Testis (tissue), 3 donors: ENCODE results near the gene CAPZB. TPM values are rescaled to one million over a fixed set of nuclear protein-coding genes. Genes with fewer than 3 reads are reported as not detected.

Experiments
- DNase-seq: peaks from one replicate; pipeline ENCODE4 v3.0.0-alpha.2; 2019
- H3K27ac ChIP-seq, 2 donors: fragments of 200-600 bp; sonication (generic); one replicate each; pipeline ENCODE4 v1.5.1; 2019
- H3K27me3 ChIP-seq: fragments of 200-600 bp; sonication (generic); one replicate; pipeline ENCODE4 v1.5.1; 2019
- H3K36me3 ChIP-seq: fragments of 200-600 bp; sonication (generic); one replicate; pipeline ENCODE4 v1.5.1; 2017; ENCODE audit warnings: low read depth; ENCODE audit errors: missing control alignments
- H3K4me1 ChIP-seq: fragments of 200-600 bp; sonication (generic); one replicate; pipeline ENCODE4 v1.5.1; 2019
- H3K4me3 ChIP-seq, 2 donors: fragments of 200-600 bp; sonication (generic); one replicate each; pipeline ENCODE4 v1.5.1; 2017 to 2019
- H3K9me3 ChIP-seq: fragments of 200-600 bp; sonication (generic); one replicate; pipeline ENCODE4 v1.5.1; 2017
- POLR2A ChIP-seq: fragments of 450-650 bp; IDR thresholded peaks from one replicate; pipeline ENCODE4 v1.6.1; 2017; ENCODE audit warnings: antibody characterized with exemption, mild to moderate bottlenecking, moderate library complexity
- WGBS, 2 donors: methylation state at CpG; one replicate each; pipeline ENCODE4 v1.1.5; 2018; 5-methylcytosine and 5-hydroxymethylcytosine counted together
- intact Hi-C: fragments of 100-400 bp; cut with DNase I; formaldehyde crosslinking; loops from one replicate; pipeline ENCODE4 v1.15.1; 2023; ENCODE audit warnings: low total_unique reads
- polyA plus RNA-seq: library from polyadenylated mRNA; stranded (reverse); fragments of 350-450 nt; fragmentation: Illumina TruSeq; extraction: RNeasy Lipid Tissue Mini Kit (QIAGEN cat#74804); gene quantifications from one replicate; pipeline ENCODE4 v1.2.3, GENCODE V29; 2014; ENCODE audit warnings: low read depth, low replicate concordance; ENCODE audit not compliant: insufficient read depth
- total RNA-seq, 2 donors: library from RNA; depleted of rRNA; stranded (reverse); fragments of >200 nt; gene quantifications; one replicate each; pipeline ENCODE4 v1.2.3, GENCODE V29; 2016
- TF ChIP-seq, protein P1 (sequence below), 3 experiments: fragments of 450-650 bp in 2 of 3; fragments of 200-600 bp in 1 of 3; sonication (generic) in 1 of 3; IDR thresholded peaks; one replicate each; pipeline ENCODE4 v1.5.1; 2016 to 2019; ENCODE audit warnings: antibody characterized with exemption in 3 of 3, mild to moderate bottlenecking in 2 of 3, moderate library complexity in 1 of 3

The CAPZB gene
- total and polyA plus RNA-seq, 3 donors from 2014 or later, result 147 to 502 (median 207) TPM

DNA sequence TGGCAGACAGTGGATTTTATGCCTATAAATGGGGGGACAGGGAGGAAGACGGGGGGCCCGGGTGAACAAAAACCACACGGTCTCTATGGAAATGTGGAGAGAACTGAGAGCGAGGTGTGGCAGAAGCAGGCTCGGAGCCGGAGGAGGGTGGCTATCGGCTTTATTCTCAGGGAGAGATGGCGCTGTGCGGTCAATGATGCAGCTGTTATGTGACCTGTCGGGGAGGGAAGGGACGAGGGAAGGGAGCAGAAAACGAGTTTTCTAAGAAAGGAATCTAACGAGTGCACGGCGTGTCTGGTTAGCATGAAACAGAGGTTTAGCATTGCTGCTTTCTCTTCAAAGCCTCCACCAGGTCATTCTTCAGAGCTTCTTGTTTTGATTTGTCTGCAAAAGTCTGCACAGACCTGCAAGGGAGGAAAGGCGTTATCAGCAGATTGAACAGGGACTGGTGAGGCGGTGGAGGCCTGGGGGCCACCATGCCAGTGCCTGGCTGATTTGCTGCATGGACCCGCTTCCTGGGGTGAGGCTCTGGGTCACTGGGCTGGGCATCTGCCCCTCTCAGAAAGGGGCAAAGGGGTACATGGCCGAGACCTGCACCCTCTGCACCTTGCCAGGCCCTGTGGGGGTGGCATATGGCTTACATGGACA is 146.0 kb downstream of the CAPZB start:
- H3K9me3 ChIP-seq, result no peaks in the 10 kb centered on the region
- H3K36me3 ChIP-seq, result no peaks in the 10 kb centered on the region
- H3K27me3 ChIP-seq, result no peaks in the 10 kb centered on the region
- intact Hi-C loops, result loop anchor here (5.0 kb wide), 1 partner anchor 318 kb away; no protein-coding TSS in a partner anchor
- no peak overlapping the region for H3K4me3 ChIP-seq
- H3K27ac ChIP-seq, result no peak overlapping the region
- no peak for DNase-seq
- TF ChIP-seq, protein P1, sequence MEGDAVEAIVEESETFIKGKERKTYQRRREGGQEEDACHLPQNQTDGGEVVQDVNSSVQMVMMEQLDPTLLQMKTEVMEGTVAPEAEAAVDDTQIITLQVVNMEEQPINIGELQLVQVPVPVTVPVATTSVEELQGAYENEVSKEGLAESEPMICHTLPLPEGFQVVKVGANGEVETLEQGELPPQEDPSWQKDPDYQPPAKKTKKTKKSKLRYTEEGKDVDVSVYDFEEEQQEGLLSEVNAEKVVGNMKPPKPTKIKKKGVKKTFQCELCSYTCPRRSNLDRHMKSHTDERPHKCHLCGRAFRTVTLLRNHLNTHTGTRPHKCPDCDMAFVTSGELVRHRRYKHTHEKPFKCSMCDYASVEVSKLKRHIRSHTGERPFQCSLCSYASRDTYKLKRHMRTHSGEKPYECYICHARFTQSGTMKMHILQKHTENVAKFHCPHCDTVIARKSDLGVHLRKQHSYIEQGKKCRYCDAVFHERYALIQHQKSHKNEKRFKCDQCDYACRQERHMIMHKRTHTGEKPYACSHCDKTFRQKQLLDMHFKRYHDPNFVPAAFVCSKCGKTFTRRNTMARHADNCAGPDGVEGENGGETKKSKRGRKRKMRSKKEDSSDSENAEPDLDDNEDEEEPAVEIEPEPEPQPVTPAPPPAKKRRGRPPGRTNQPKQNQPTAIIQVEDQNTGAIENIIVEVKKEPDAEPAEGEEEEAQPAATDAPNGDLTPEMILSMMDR (IDR thresholded peaks at IDR 0.05), result no peak
- TF ChIP-seq POLR2A, result no peak
- 75% methylated on average over 19 of the region's 19 CpGs for WGBS, 2 donors
- peaks cover 35% of the 10 kb centered on the region for H3K4me1 ChIP-seq

DNA sequence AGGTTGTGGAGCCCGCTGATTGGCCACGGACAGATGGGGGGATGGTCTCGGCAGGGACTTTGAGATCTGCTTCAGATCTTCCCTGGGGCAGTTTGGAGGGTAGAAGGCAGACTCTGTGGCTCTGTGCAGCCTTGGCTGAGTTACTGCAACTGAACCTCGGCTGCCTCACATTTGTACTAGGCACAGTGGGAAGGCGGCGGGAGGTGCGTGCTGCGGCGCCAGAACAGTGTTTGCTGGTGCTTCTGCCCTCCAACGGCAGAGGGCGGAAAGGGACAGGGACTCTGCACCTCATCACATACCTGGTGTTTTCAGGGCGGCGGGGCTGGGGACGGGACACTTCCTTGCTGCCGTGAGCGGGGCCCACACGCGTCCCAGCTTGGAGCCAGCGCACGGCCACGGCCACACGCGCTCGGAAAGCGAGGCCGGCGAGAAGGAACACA is 147.0 kb downstream of the CAPZB start:
- no peak overlapping the region for H3K27ac ChIP-seq
- intact Hi-C loops, result loop anchor here (5.0 kb wide), 1 partner anchor 319 kb away; no protein-coding TSS in a partner anchor
- DNase-seq, result peak; percentile 35
- H3K4me1 ChIP-seq, result peaks cover 25% of the 10 kb centered on the region
- H3K36me3 ChIP-seq, result no peaks in the 10 kb centered on the region
- peak overlapping the region in 1 of 2 donors; percentile 18 for H3K4me3 ChIP-seq
- H3K27me3 ChIP-seq, result no peaks in the 10 kb centered on the region
- H3K9me3 ChIP-seq, result no peaks in the 10 kb centered on the region
- TF ChIP-seq POLR2A, result no peak
- TF ChIP-seq, protein P1 (IDR thresholded peaks at IDR 0.05), result no peak
- WGBS, 2 donors, result 62 to 73% methylated on average over 23 to 27 of the region's 27 CpGs

DNA sequence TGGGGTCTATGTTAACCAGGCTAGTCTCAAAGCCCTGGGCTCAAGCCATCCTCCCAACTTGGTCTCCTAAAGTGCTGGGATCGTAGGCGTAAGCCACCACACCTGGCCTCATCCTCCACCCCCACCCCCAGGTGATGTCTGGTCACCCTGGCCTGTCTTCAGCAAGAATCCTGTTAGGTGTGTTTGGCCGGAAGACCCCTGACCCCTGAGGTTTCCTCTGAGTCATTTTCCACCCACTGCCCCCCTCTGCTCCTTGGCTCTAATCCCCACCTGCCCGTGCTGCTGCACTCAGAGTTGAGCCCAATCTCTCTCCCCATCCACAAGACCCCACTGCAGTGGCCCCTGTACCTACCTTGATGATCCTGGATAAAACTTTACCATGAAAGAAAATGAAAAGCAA is 148.1 kb downstream of the CAPZB start:
- Histone ChIP-seq H3K4me3 (no peak overlapping the region), H3K9me3 (no peaks in the 10 kb centered on the region), H3K27ac (no peak overlapping the region), H3K36me3 (no peaks in the 10 kb centered on the region), H3K27me3 (no peaks in the 10 kb centered on the region), H3K4me1 (peaks cover 15% of the 10 kb centered on the region)
- DNase-seq, result no peak
- TF ChIP-seq, protein P1 (IDR thresholded peaks at IDR 0.05), result no peak
- TF ChIP-seq POLR2A, result no peak
- WGBS, 2 donors, result 88 to 89% methylated on average over 4 of the region's 4 CpGs
- intact Hi-C loops, result loop anchor here (5.0 kb wide), 1 partner anchor 320 kb away; no protein-coding TSS in a partner anchor

DNA sequence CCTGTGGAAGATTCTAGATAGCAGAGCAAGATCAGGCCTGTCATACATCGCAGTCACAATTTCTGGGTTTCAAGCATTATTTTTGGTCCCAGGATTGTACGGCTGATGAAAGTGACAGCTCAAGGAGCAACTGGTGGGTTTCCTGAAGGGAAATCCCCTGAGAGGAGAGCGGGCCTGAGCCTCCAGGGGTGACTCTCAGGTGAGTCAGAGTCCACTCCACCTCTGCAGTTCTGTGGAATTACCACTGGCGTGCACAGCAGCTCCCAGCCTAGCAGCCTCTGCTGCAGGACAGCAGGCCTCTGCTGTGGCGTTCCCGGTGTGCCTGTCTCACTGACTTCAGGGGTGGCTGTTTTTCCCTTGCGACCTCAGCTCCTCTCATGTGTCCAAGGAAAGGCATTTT is 148.8 kb downstream of the CAPZB start:
- TF ChIP-seq, protein P1 (IDR thresholded peaks at IDR 0.05), result no peak
- TF ChIP-seq POLR2A, result no peak
- DNase-seq, result no peak
- Histone ChIP-seq H3K27ac (no peak overlapping the region), H3K36me3 (no peaks in the 10 kb centered on the region), H3K4me3 (no peak overlapping the region), H3K27me3 (no peaks in the 10 kb centered on the region), H3K9me3 (no peaks in the 10 kb centered on the region), H3K4me1 (peaks cover 7% of the 10 kb centered on the region)
- intact Hi-C loops, result loop anchor here (5.0 kb wide), 1 partner anchor 321 kb away; no protein-coding TSS in a partner anchor
- WGBS, 2 donors, result 87 to 92% methylated on average over 7 of the region's 7 CpGs
